ENCODE measurements around the gene EXOC6B. TPM values are rescaled to one million over a fixed set of nuclear protein-coding genes. Genes with fewer than 3 reads are reported as not detected.

The EXOC6B gene
- total and polyA plus RNA-seq, 2 of the 8 experiments (the other 6 are each of a cell fraction or from before 2014, with no cell fraction given): 13.5 to 33.0 TPM

- Histone ChIP-seq H2BK12ac (ENCODE audit: low read depth, low read length) (no peak overlapping the region), H2BK120ac (replicated peaks; ENCODE audit: low read depth, low read length) (no peak overlapping the region), H2AFZ (ENCODE audit: low read length) (no peak overlapping the region), H4K8ac (ENCODE audit: extremely low read depth, insufficient read depth, low read length) (peak overlapping the region; percentile 25; the same call in 1 of the 2 replicates), H4K91ac (replicated peaks; ENCODE audit: insufficient read length, low read length) (no peak overlapping the region), H3K14ac (ENCODE audit: insufficient read length) (no peak overlapping the region), H3K9me3 (ENCODE audit: insufficient read depth in 2 of 2, low read depth in 1 of 2, low read length in 1 of 2) (no peaks in the 10 kb centered on the region), H3K4me3 (ENCODE audit: extremely low read depth in 1 of 4, insufficient read depth in 2 of 4, low read depth in 3 of 4, low read length in 4 of 4) (no peak overlapping the region), H3K36me3 (ENCODE audit: control insufficient read depth in 2 of 4, insufficient read depth in 4 of 4, low read length in 3 of 4) (no peaks in the 10 kb centered on the region; a peak in 1 of 8 replicates), H3K4me1 (replicated peaks in 1 of 4; ENCODE audit: control insufficient read depth in 3 of 4, insufficient read depth in 4 of 4, low read length in 3 of 4) (no peaks in the 10 kb centered on the region; a peak in 1 of 7 replicates), H3K18ac (ENCODE audit: extremely low read depth, low read length) (no peak overlapping the region), H2BK20ac (ENCODE audit: low read length) (no peak overlapping the region), H2BK5ac (ENCODE audit: low read depth, low read length) (no peak overlapping the region), H3K23ac (ENCODE audit: insufficient read length) (no peak overlapping the region), H3K79me1 (ENCODE audit: low read depth, low read length) (no peaks in the 10 kb centered on the region), H3K4ac (replicated peaks; ENCODE audit: insufficient read length, low read depth, low read length) (no peak overlapping the region), H3K9ac (replicated peaks in 1 of 4; ENCODE audit: extremely low read depth in 1 of 4, low read depth in 3 of 4, low read length in 3 of 4) (no peak overlapping the region), H4K5ac (ENCODE audit: insufficient read length, low read depth, low read length) (no peak overlapping the region), H3K56ac (replicated peaks; ENCODE audit: insufficient read length, low read depth, low read length) (no peak overlapping the region), H3K4me2 (ENCODE audit: insufficient read depth in 1 of 2, low read depth in 2 of 2, low read length in 2 of 2) (no peak overlapping the region), H4K20me1 (replicated peaks in 1 of 2; ENCODE audit: control insufficient read depth in 1 of 2, insufficient read depth in 2 of 2, low read length in 2 of 2) (no peaks in the 10 kb centered on the region), H3K27me3 (replicated peaks in 1 of 4; ENCODE audit: control insufficient read depth in 3 of 4, extremely low read depth in 1 of 4, insufficient read depth in 3 of 4, low read length in 3 of 4) (no peaks in the 10 kb centered on the region), H3K23me2 (ENCODE audit: low read depth, low read length) (no peaks in the 10 kb centered on the region), H2BK15ac (ENCODE audit: low read length) (no peak overlapping the region), H3K27ac (ENCODE audit: low read depth, low read length) (no peak overlapping the region), H2AK5ac (ENCODE audit: low read depth, low read length) (no peak overlapping the region), H3K79me2 (ENCODE audit: control insufficient read depth in 1 of 2, insufficient read depth in 2 of 2, low read length in 2 of 2) (no peaks in the 10 kb centered on the region)
- FAIRE-seq (no peak), DNase-seq (ENCODE audit: low read depth in 1 of 2, low spot score in 2 of 2) (no peak)
- CTCF ChIA-PET (ENCODE audit: partially characterized antibody): interaction anchor here (0.6 to 2.2 kb wide), 3 partner anchors 25 to 162 kb away, joined by 3 to 6 read pairs (median 4); no protein-coding TSS in a partner anchor
- TF ChIP-seq YY1 (IDR thresholded peaks at IDR 0.05; ENCODE audit: low read depth, low read length): peak; percentile 48; the same call in 1 of the 2 replicates
- no peak for TF ChIP-seq GABPA (IDR thresholded peaks at IDR 0.05; ENCODE audit: borderline replicate concordance, insufficient read depth, low read length)
- POLR2A ChIA-PET (ENCODE audit: partially characterized antibody): no interaction called here
- WGBS, 2 experiments (ENCODE audit: extremely low coverage in 1 of 2, insufficient coverage in 1 of 2, insufficient read length in 1 of 2, insufficient replicate concordance in 2 of 2, low coverage in 1 of 2, low lambda C conversion rate in 2 of 2, missing lambda C conversion rate in 1 of 2): 94% methylated on average over 9 of the region's 9 CpGs; no CpG with 5 or more reads in 1 of the 2 experiments
Observed at GRCh38 chr2:72300147-72300684, 525.6 kb downstream of the EXOC6B start.
